Fibroblast of pulmonary artery (primary cell): ENCODE data around the gene ZNF248.

Source experiments
- DNase-seq: peaks from one replicate; pipeline ENCODE4 v3.0.0-alpha.2; 2010; ENCODE audit warnings: low read depth
- H3K4me3 ChIP-seq: replicated peaks from 2 replicates; pipeline ENCODE4 v1.5.1; 2011; ENCODE audit warnings: low read depth, mild to moderate bottlenecking, control low read depth, low read length, moderate library complexity
- CTCF ChIP-seq: IDR thresholded peaks from 2 replicates; pipeline ENCODE4 v1.5.1; 2011; ENCODE audit warnings: mild to moderate bottlenecking, control low read depth, low read length, inconsistent platforms; ENCODE audit errors: missing control alignments

Gene ZNF248

GRCh38 chr10:37765216-37765615, 92.2 kb downstream of the ZNF248 start:
- no peak for DNase-seq
- TF ChIP-seq CTCF, result no peak
- H3K4me3 ChIP-seq, result no peak overlapping the region

GRCh38 chr10:37763132-37763531, 94.3 kb downstream of the ZNF248 start:
- no peak overlapping the region for H3K4me3 ChIP-seq
- DNase-seq, result no peak
- TF ChIP-seq CTCF, result no peak

GRCh38 chr10:37762287-37762686, 95.1 kb downstream of the ZNF248 start:
- no peak overlapping the region for H3K4me3 ChIP-seq
- no peak for DNase-seq
- TF ChIP-seq CTCF, result no peak

- TF ChIP-seq CTCF, result no peak
- DNase-seq, result no peak
- no peak overlapping the region for H3K4me3 ChIP-seq
Measured at GRCh38 chr10:37760817-37761216, 96.6 kb downstream of the ZNF248 start.

- TF ChIP-seq CTCF, result no peak
- H3K4me3 ChIP-seq, result no peak overlapping the region
- no peak for DNase-seq
Measured at GRCh38 chr10:37758074-37758473, 99.3 kb downstream of the ZNF248 start.

GRCh38 chr10:37754538-37755323, 102.7 kb downstream of the ZNF248 start:
- DNase-seq, result no peak
- H3K4me3 ChIP-seq, result no peak overlapping the region
- no peak for TF ChIP-seq CTCF

GRCh38 chr10:37752334-37752875, 105.0 kb downstream of the ZNF248 start:
- DNase-seq, result no peak
- no peak overlapping the region for H3K4me3 ChIP-seq
- no peak for TF ChIP-seq CTCF
